KMS-11 (cell line): ENCODE data around the gene IQSEC2.

Source experiments
- H2AFZ ChIP-seq: fragments of 200-600 bp; sonication (generic); 2 replicates; pipeline ENCODE4 v1.6.1; 2016; ENCODE audit warnings: antibody characterized with exemption, mixed run types, low read depth
- H3K27ac ChIP-seq: fragments of 200-600 bp; sonication (generic); 2 replicates; pipeline ENCODE4 v1.6.1; 2016; ENCODE audit warnings: mild to moderate bottlenecking, mixed run types
- H3K27me3 ChIP-seq: fragments of 200-600 bp; sonication (generic); 2 replicates; pipeline ENCODE4 v1.6.1; 2017; ENCODE audit warnings: mild to moderate bottlenecking, low read depth, mixed run types, moderate library complexity; ENCODE audit not compliant: insufficient read depth
- H3K36me3 ChIP-seq: fragments of 200-600 bp; sonication (generic); 2 replicates; pipeline ENCODE4 v1.6.1; 2017; ENCODE audit warnings: mild to moderate bottlenecking, mixed run types; ENCODE audit not compliant: insufficient read depth
- H3K4me1 ChIP-seq: fragments of 200-600 bp; sonication (generic); 2 replicates; pipeline ENCODE4 v1.6.1; 2016; ENCODE audit warnings: mild to moderate bottlenecking, low read depth, mixed run types; ENCODE audit not compliant: poor library complexity, severe bottlenecking
- H3K4me2 ChIP-seq: fragments of 200-600 bp; sonication (generic); 2 replicates; pipeline ENCODE4 v1.7.0; 2016; ENCODE audit warnings: mild to moderate bottlenecking, mixed run types
- H3K4me3 ChIP-seq: fragments of 200-600 bp; sonication (generic); IDR thresholded peaks from 2 replicates; pipeline ENCODE4 v1.6.1; 2017; ENCODE audit warnings: low read depth, low read length, mixed read lengths; ENCODE audit not compliant: insufficient read depth
- H3K79me2 ChIP-seq: fragments of 200-600 bp; sonication (generic); 2 replicates; pipeline ENCODE4 v1.6.1; 2016; ENCODE audit warnings: low read depth, mixed run types; ENCODE audit not compliant: insufficient read depth
- H3K9ac ChIP-seq: fragments of 200-600 bp; sonication (generic); 2 replicates; pipeline ENCODE4 v1.6.1; 2016; ENCODE audit warnings: mild to moderate bottlenecking, mixed run types
- H4K20me1 ChIP-seq: fragments of 200-600 bp; sonication (generic); 2 replicates; pipeline ENCODE4 v1.6.1; 2016; ENCODE audit warnings: mild to moderate bottlenecking, mixed run types; ENCODE audit not compliant: insufficient read depth
- TF ChIP-seq, protein P1 (sequence below): fragments of 200-600 bp; sonication (generic); conservative IDR thresholded peaks from 2 replicates; pipeline ENCODE4 v1.6.1; 2017; ENCODE audit warnings: low read depth, mild to moderate bottlenecking, antibody characterized with exemption, low read length, moderate library complexity, mixed read lengths

Gene IQSEC2

DNA sequence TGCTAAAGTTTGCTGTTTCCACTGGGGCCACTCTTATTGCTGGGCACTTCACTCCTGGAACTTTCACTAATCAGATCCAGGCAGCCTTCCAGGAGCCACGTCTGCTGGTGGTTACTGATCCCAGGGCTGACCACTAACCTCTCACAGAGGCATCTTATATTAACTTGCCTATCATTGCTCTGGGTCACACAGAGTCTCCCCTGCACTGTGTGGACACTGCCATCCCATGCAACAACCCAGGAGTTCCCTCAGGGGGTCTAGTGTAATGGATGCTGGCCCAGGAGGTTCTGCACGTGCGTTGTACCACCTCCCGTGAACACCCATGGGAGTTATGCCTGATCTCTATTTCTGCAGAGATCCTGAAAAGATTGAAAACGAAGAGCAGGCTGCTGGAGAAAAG lies 41.8 kb upstream of the IQSEC2 start:
- Histone ChIP-seq H3K9ac (no peak overlapping the region), H2AFZ (no peak overlapping the region), H3K4me3 (no peak overlapping the region), H4K20me1 (no peaks in the 10 kb centered on the region), H3K27ac (no peak overlapping the region), H3K4me2 (no peak overlapping the region), H3K4me1 (no peaks in the 10 kb centered on the region), H3K36me3 (no peaks in the 10 kb centered on the region), H3K79me2 (no peaks in the 10 kb centered on the region), H3K27me3 (peaks cover 18% of the 10 kb centered on the region; the same call in 1 of the 2 replicates)
- TF ChIP-seq, protein P1, sequence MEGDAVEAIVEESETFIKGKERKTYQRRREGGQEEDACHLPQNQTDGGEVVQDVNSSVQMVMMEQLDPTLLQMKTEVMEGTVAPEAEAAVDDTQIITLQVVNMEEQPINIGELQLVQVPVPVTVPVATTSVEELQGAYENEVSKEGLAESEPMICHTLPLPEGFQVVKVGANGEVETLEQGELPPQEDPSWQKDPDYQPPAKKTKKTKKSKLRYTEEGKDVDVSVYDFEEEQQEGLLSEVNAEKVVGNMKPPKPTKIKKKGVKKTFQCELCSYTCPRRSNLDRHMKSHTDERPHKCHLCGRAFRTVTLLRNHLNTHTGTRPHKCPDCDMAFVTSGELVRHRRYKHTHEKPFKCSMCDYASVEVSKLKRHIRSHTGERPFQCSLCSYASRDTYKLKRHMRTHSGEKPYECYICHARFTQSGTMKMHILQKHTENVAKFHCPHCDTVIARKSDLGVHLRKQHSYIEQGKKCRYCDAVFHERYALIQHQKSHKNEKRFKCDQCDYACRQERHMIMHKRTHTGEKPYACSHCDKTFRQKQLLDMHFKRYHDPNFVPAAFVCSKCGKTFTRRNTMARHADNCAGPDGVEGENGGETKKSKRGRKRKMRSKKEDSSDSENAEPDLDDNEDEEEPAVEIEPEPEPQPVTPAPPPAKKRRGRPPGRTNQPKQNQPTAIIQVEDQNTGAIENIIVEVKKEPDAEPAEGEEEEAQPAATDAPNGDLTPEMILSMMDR: no peak

DNA sequence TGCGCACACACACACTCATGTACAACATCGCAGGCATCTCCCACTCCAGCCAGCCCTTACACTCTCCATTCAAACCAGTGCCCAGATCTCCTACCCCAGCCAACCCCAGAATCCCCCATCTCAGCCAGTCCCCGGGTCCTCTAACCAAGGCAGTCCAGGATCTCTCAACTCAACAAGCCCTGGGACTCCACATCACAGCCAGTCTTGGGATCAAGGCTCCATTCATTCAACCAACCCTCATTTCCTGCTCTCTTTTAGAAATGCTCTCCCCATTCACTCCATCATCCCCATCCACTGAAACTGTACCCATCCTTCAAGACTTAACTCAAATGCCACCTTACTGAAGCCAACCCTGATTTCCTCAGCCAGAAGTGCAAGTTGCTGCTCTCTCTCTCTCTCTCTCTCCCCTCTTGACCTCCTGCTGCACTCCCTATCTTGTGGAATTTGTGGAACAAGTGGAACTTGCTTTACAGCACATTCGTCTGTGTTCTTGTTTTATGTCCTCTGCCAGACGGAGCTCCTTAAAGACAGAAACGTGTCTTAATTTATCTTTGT lies 40.6 kb upstream of the IQSEC2 start:
- TF ChIP-seq, protein P1: no peak
- Histone ChIP-seq H4K20me1 (no peaks in the 10 kb centered on the region), H3K4me1 (no peaks in the 10 kb centered on the region), H3K79me2 (no peaks in the 10 kb centered on the region), H3K27me3 (peaks cover 18% of the 10 kb centered on the region; the same call in 1 of the 2 replicates), H3K36me3 (no peaks in the 10 kb centered on the region), H3K4me2 (no peak overlapping the region), H3K9ac (no peak overlapping the region), H3K27ac (no peak overlapping the region), H2AFZ (no peak overlapping the region), H3K4me3 (no peak overlapping the region)

DNA sequence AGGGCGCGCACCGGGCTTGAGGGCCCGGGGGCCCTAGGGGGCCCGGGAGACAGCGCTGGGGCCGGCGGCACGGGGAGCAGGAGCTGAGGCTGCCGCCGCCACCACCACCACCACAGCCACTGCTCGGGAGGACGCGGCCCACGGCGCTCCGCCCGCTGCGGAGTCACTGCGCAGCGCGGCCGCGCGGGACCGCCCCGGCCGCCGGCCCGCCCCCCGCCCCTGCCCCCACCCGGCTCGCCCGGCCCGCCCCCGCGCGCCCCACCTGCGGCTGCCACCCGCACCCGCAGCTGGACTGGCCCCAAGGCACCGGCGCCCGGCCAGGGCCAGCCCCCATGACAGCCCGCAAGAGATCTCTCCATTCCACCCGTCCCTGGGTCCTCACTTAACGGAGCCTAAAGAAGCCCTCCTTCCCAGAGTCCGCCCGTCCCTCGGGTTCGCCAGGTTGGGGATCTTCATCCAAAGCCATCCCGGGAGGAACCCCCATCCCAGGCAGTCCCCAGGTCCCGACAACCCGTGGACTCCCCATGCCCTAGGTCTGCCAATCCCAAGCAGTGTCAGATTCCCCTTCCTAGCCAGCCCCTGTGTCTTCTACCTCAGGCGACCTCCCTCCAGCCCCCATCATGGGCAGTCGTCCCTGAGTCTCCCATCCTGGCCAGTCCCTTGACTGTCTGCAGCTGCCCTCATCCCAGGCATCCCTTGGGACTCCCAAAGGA lies 40.0 kb upstream of the IQSEC2 start:
- Histone ChIP-seq H3K4me1 (no peaks in the 10 kb centered on the region), H3K79me2 (no peaks in the 10 kb centered on the region), H3K4me3 (no peak overlapping the region), H3K9ac (no peak overlapping the region), H3K27ac (no peak overlapping the region), H2AFZ (peak overlapping the region; percentile 81), H4K20me1 (no peaks in the 10 kb centered on the region), H3K27me3 (peaks cover 18% of the 10 kb centered on the region; the same call in 1 of the 2 replicates), H3K36me3 (no peaks in the 10 kb centered on the region), H3K4me2 (0 out of 2 replicates have a peak overlapping the region, but pooled peaks have one; percentile 57)
- TF ChIP-seq, protein P1: no peak

DNA sequence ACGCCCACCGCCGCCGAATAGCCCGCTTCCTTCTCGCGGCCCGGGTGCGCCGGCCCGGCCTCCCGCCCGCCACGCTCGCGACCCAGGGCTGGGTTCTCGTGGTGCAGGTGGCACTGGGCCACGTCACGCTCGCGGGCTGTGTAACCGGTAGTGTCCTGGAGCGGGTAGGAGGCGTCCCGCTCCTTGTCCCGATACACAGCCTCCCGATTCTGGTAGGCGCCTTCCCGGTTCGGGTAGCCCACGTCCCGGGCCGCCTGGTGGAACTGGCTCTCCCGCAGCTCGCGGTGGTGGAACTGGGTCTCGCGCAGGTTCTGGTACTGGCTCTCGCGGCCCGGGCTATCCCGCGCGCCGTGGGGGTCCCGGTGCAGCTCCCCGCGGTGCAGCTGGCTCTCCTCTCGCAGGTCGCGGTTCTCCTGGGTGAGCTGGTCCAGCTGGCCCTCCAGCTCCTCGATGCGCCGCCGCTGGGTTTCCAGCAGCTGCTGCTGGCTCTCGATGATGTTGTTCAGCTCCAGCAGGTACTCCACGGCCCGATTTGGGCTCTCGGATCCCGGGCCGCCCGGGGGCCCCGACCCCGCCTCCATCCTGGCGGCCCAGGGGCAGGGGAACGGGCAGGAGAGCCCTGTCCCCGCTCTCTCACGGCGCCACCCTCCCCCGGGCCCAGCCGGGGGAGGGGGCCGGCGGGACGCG lies 39.3 kb upstream of the IQSEC2 start:
- Histone ChIP-seq H3K36me3 (no peaks in the 10 kb centered on the region), H3K4me3 (no peak overlapping the region), H3K79me2 (no peaks in the 10 kb centered on the region), H3K27ac (no peak overlapping the region), H3K27me3 (peaks cover 18% of the 10 kb centered on the region; the same call in 1 of the 2 replicates), H2AFZ (peak overlapping the region; percentile 81), H3K4me1 (no peaks in the 10 kb centered on the region), H3K4me2 (peak overlapping the region; percentile 57), H3K9ac (no peak overlapping the region), H4K20me1 (no peaks in the 10 kb centered on the region)
- TF ChIP-seq, protein P1: no peak
